Measurements from ENCODE around the gene CHMP1B. TPM values are rescaled to one million over a fixed set of nuclear protein-coding genes. Genes with fewer than 3 reads are reported as not detected.

CHMP1B gene
- total RNA-seq, 2 experiments from 2014 or later: 24.3 to 26.8 TPM

GRCh38 chr18:11862468-11863137 lies 11.4 kb downstream of the CHMP1B start:
- no peaks in the 10 kb centered on the region for H3K27me3 Mint-ChIP-seq
- H3K4me3 Mint-ChIP-seq: no peak overlapping the region
- no peaks in the 10 kb centered on the region for H3K36me3 Mint-ChIP-seq (ENCODE audit: low read depth)
- H3K27ac Mint-ChIP-seq: no peak overlapping the region
- no peak for DNase-seq
- ChIA-PET CTCF (no interaction called here), POLR2A (no interaction called here)
- no peaks in the 10 kb centered on the region for H3K4me1 Mint-ChIP-seq
- no peaks in the 10 kb centered on the region for H3K9me3 Mint-ChIP-seq

GRCh38 chr18:11864471-11864870 lies 13.3 kb downstream of the CHMP1B start:
- DNase-seq: no peak
- ChIA-PET POLR2A (no interaction called here), CTCF (interaction anchor here (0.5 to 1.3 kb wide), 4 partner anchors 8 to 101 kb away, joined by 3 to 5 read pairs (median 3); no protein-coding TSS in a partner anchor)
- H3K4me3 Mint-ChIP-seq: no peak overlapping the region
- no peaks in the 10 kb centered on the region for H3K9me3 Mint-ChIP-seq
- H3K4me1 Mint-ChIP-seq: no peaks in the 10 kb centered on the region
- no peaks in the 10 kb centered on the region for H3K27me3 Mint-ChIP-seq
- no peak overlapping the region for H3K27ac Mint-ChIP-seq
- H3K36me3 Mint-ChIP-seq (ENCODE audit: low read depth): no peaks in the 10 kb centered on the region

GRCh38 chr18:11865071-11865470 lies 13.9 kb downstream of the CHMP1B start:
- ChIA-PET CTCF (interaction anchor here (0.6 to 1.3 kb wide), 3 partner anchors 7 to 100 kb away, joined by 3 to 5 read pairs (median 3); no protein-coding TSS in a partner anchor), POLR2A (no interaction called here)
- no peaks in the 10 kb centered on the region for H3K9me3 Mint-ChIP-seq
- no peak overlapping the region for H3K27ac Mint-ChIP-seq
- DNase-seq: no peak
- no peaks in the 10 kb centered on the region for H3K36me3 Mint-ChIP-seq (ENCODE audit: low read depth)
- no peak overlapping the region for H3K4me3 Mint-ChIP-seq
- no peaks in the 10 kb centered on the region for H3K4me1 Mint-ChIP-seq
- no peaks in the 10 kb centered on the region for H3K27me3 Mint-ChIP-seq

DNA sequence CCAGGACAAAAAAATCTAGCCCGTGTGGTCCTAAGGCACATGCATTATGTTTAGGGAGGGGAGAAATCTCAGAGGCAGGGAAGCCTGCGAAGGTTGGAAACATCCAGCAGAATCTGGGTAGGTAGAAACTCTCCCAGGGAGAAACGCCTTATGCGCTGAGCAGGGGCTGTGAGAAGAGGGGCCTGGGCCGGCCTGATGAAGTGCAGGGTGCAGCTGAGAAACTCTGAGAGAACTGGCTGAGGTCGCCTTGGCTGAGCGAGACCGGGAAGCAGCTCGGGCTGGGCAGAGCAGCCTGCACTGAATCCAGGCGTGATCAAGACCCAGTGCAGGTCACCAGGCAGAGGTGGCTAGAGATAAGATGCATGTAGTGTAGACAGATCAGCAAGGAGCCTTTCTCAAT lies 15.1 kb downstream of the CHMP1B start:
- Mint-ChIP-seq H3K9me3 (no peaks in the 10 kb centered on the region), H3K27ac (no peak overlapping the region), H3K4me1 (no peaks in the 10 kb centered on the region), H3K4me3 (no peak overlapping the region), H3K36me3 (ENCODE audit: low read depth) (no peaks in the 10 kb centered on the region), H3K27me3 (peaks cover 5% of the 10 kb centered on the region)
- no peak for DNase-seq
- ChIA-PET POLR2A (no interaction called here), CTCF (no interaction called here)

DNA sequence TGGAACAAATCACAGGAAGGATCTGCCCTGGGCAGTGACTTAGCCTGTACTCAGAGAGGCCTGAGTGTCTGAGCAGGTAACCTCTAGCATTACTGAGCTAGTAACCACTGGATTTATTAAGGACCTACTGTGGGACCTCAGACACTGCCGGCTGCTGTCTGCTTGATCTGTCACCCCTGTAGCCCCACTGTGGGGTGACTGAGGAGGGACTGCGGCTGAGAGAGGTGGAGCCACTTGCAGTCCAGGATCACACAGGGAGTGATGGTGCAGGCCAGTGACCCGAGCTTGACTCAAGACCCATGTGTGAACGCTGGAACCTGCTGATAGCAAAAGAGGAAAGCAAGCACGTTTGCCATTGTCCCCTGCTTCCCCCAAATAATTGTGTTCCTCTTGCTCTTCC lies 15.6 kb downstream of the CHMP1B start:
- Mint-ChIP-seq H3K27me3 (peaks cover 5% of the 10 kb centered on the region), H3K36me3 (ENCODE audit: low read depth) (no peaks in the 10 kb centered on the region), H3K4me3 (no peak overlapping the region), H3K9me3 (no peaks in the 10 kb centered on the region), H3K27ac (no peak overlapping the region), H3K4me1 (no peaks in the 10 kb centered on the region)
- CTCF ChIA-PET: no interaction called here
- POLR2A ChIA-PET: no interaction called here
- no peak for DNase-seq

GRCh38 chr18:11868230-11868629 lies 17.0 kb downstream of the CHMP1B start:
- Mint-ChIP-seq H3K4me3 (no peak overlapping the region), H3K36me3 (ENCODE audit: low read depth) (no peaks in the 10 kb centered on the region), H3K27ac (no peak overlapping the region), H3K4me1 (no peaks in the 10 kb centered on the region), H3K27me3 (peaks cover 7% of the 10 kb centered on the region), H3K9me3 (no peaks in the 10 kb centered on the region)
- CTCF ChIA-PET: interaction anchor here (0.7 kb wide), 1 partner anchor 1211 kb away, joined by 4 read pairs; no protein-coding TSS in a partner anchor
- POLR2A ChIA-PET: no interaction called here
- DNase-seq: no peak

DNA sequence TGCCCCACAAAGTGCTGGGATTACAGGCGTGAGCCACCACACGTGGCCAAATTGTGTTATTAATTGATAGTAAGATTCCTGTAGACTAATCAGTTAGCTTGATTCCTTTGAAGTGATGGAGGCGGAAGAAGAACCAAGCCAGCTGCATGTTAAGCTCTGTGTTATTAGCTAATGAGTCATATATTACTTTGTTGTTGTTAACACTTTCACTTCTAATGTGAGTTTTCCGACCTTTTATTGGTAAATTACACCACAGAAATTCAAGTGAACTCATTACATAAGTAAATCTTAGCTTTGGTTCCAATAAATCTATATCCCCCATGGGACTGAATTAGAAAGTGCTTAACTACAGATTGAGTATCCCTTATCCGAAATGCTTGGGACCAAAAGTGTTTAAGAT lies 20.3 kb downstream of the CHMP1B start:
- peaks cover 3% of the 10 kb centered on the region for H3K9me3 Mint-ChIP-seq
- ChIA-PET POLR2A (no interaction called here), CTCF (no interaction called here)

DNA sequence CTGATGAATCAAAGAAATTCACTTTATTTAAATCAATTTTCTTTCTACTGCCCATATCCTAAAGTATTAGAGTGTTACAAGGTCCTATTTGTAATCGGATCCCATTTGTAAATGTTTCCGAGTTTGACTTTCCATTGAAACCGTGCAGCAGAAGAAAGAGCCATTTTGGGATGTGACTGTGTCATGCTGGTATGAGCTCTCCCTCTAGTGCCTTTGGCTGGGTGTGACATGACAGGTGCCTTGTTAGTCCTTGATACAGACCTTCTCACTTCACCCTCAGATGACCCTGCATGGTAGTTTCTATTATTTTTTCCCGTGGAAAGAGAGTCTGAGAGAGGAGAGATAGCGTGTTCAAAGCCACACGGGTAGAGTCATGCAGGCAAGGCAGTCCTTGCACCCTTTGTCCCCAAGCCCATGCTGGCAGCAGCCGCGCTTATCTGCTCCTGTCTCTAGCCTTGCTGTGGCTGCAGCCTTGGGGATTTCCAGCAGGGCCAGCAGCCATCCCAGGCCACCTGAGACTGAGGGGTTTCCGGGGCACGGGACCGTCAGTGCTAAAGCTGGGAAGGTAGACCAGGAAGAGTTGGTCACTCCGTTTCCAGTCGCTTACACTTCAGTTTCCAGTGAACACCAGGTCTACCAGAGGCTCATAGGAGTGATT lies 21.4 kb downstream of the CHMP1B start:
- Mint-ChIP-seq H3K9me3 (peaks cover 3% of the 10 kb centered on the region), H3K4me1 (no peaks in the 10 kb centered on the region), H3K27ac (no peak overlapping the region), H3K36me3 (ENCODE audit: low read depth) (peaks cover 3% of the 10 kb centered on the region), H3K4me3 (no peak overlapping the region), H3K27me3 (peaks cover 7% of the 10 kb centered on the region)
- ChIA-PET POLR2A (no interaction called here), CTCF (interaction anchor here (1.0 kb wide), 1 partner anchor 8 kb away, joined by 3 read pairs; no protein-coding TSS in a partner anchor)
- DNase-seq: no peak

More for the DNA sequence above, 20.3 kb downstream of the CHMP1B start:
- H3K36me3 Mint-ChIP-seq (ENCODE audit: low read depth): no peaks in the 10 kb centered on the region
- H3K4me1 Mint-ChIP-seq: no peaks in the 10 kb centered on the region
- H3K4me3 Mint-ChIP-seq: no peak overlapping the region
- DNase-seq: no peak
- peaks cover 7% of the 10 kb centered on the region for H3K27me3 Mint-ChIP-seq
- H3K27ac Mint-ChIP-seq: no peak overlapping the region

DNA sequence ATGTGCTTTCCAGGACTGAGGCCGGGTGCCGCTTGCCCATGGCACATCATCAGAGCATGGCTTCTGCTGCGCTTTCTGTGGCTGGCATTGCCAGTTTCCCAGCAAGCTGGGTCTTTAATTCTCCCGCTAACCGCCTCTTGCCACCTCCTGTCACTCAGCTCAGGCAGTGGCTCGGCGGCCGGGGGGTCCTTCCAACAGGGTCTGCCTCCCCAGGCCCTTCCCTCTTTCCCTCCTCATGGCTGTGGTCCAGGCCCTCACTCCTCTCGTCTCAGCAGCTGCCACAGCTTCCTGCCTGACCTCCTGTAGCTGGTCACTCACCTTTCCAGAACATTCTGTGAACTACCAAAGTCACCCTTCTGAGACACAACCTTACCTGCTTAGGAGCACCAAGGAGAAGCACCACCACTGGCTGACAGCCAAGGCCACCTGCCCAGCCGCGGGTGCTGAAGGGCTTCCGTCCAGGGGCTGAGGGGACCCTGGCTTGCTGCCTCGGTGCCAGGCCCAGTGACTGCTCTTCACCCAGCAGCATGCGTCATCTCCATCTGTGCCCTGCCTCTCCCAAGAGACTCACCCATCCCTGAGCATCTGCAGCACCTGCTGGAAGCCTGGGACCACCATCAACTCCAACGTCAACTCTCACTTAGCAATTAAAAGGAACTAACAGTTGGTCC lies 22.6 kb downstream of the CHMP1B start:
- H3K27ac Mint-ChIP-seq: no peak overlapping the region
- peaks cover 7% of the 10 kb centered on the region for H3K27me3 Mint-ChIP-seq
- CTCF ChIA-PET: no interaction called here
- DNase-seq: no peak
- H3K9me3 Mint-ChIP-seq: peaks cover 3% of the 10 kb centered on the region
- H3K4me1 Mint-ChIP-seq: no peaks in the 10 kb centered on the region
- peaks cover 3% of the 10 kb centered on the region for H3K36me3 Mint-ChIP-seq (ENCODE audit: low read depth)
- no peak overlapping the region for H3K4me3 Mint-ChIP-seq
- POLR2A ChIA-PET: no interaction called here

- H3K4me1 Mint-ChIP-seq: no peaks in the 10 kb centered on the region
- peaks cover 3% of the 10 kb centered on the region for H3K36me3 Mint-ChIP-seq (ENCODE audit: low read depth)
- H3K27me3 Mint-ChIP-seq: peaks cover 7% of the 10 kb centered on the region
- H3K9me3 Mint-ChIP-seq: peaks cover 3% of the 10 kb centered on the region
- CTCF ChIA-PET: interaction anchor here (0.6 kb wide), 1 partner anchor 152 kb away, joined by 4 read pairs; no protein-coding TSS in a partner anchor
- H3K4me3 Mint-ChIP-seq: no peak overlapping the region
- POLR2A ChIA-PET: no interaction called here
- H3K27ac Mint-ChIP-seq: no peak overlapping the region
- no peak for DNase-seq
Observed at GRCh38 chr18:11874676-11875075, 23.5 kb downstream of the CHMP1B start.

GRCh38 chr18:11877497-11878135 lies 26.4 kb downstream of the CHMP1B start:
- DNase-seq: no peak
- H3K4me3 Mint-ChIP-seq: no peak overlapping the region
- no peak overlapping the region for H3K27ac Mint-ChIP-seq
- POLR2A ChIA-PET: no interaction called here
- peaks cover 3% of the 10 kb centered on the region for H3K9me3 Mint-ChIP-seq
- CTCF ChIA-PET: interaction anchor here (0.6 to 0.9 kb wide), 3 partner anchors 70 to 531 kb away, joined by 3 read pairs; no protein-coding TSS in a partner anchor
- no peaks in the 10 kb centered on the region for H3K27me3 Mint-ChIP-seq
- no peaks in the 10 kb centered on the region for H3K4me1 Mint-ChIP-seq
- H3K36me3 Mint-ChIP-seq (ENCODE audit: low read depth): peaks cover 3% of the 10 kb centered on the region

DNA sequence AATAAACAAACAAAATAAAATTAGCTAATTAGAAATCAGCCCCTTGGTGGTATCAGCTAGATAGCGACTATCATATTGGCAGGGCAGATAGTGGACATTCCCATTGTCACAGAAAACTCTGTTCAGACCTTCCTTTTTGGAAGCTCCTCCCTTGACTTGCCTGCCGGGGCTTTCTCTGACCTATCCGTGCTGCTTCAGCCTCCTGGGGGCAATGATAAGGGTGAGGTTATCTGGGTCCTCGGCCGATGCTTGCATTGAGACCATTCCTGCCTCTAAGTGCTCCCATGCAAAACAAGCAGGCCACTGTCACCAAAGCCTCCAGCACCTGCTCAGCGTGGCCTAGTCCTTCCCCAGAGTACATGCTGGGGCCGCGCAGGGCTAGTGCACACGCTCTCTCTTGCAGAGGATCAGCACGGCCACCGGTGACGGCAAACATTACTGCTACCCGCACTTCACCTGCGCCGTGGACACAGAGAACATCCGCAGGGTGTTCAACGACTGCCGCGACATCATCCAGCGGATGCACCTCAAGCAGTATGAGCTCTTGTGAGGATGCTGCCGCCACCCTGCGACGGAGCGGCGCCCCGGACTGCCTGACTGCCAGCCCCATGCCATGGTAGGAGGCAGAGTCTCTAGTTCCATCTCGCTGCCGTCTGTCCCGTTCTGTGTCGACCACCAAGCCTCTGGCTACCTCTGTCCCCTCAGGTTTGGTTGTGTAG lies 29.5 kb downstream of the CHMP1B start:
- Mint-ChIP-seq H3K4me1 (no peaks in the 10 kb centered on the region), H3K4me3 (no peak overlapping the region), H3K27me3 (no peaks in the 10 kb centered on the region), H3K36me3 (ENCODE audit: low read depth) (peaks cover 12% of the 10 kb centered on the region), H3K27ac (no peak overlapping the region), H3K9me3 (no peaks in the 10 kb centered on the region)
- no peak for DNase-seq
- POLR2A ChIA-PET: no interaction called here
- CTCF ChIA-PET: interaction anchor here (0.5 kb wide), 1 partner anchor 29 kb away, joined by 3 read pairs; no protein-coding TSS in a partner anchor

Data from activated CD4-positive, alpha-beta T cell treated with anti-CD3 and anti-CD28 coated beads, Interleukin-2, amount 10 ng/mL, durations not matched to agents 7 days and 5 days (primary cell).